Mesothelial cell of epicardium (in vitro differentiated cells): ENCODE data around the gene TMEM238. TPM values are rescaled to one million over a fixed set of nuclear protein-coding genes. Genes with fewer than 3 reads are reported as not detected.
A peak's percentile ranks its signal among the peaks of the same experiment; 100 is the strongest.

Experiments used
- DNase-seq, 2 experiments: peaks; one replicate each; pipeline ENCODE4 v3.0.0; 2021; ENCODE audit warnings: low spot score in 2 of 2; ENCODE audit not compliant: unreplicated experiment in 2 of 2
- H3K27ac Mint-ChIP-seq: 2 replicates; pipeline ENCODE4 v1.8.0; 2021; ENCODE audit warnings: mixed read lengths
- H3K27me3 Mint-ChIP-seq: 2 replicates; pipeline ENCODE4 v1.8.0; 2021; ENCODE audit warnings: low read depth, mixed read lengths
- H3K36me3 Mint-ChIP-seq: 2 replicates; pipeline ENCODE4 v1.8.0; 2021; ENCODE audit warnings: mixed read lengths
- H3K4me1 Mint-ChIP-seq: 2 replicates; pipeline ENCODE4 v1.8.0; 2021; ENCODE audit warnings: mixed read lengths
- H3K4me3 Mint-ChIP-seq: 2 replicates; pipeline ENCODE4 v1.8.0; 2021; ENCODE audit warnings: mild to moderate bottlenecking, moderate library complexity, mixed read lengths
- H3K9me3 Mint-ChIP-seq: 2 replicates; pipeline ENCODE4 v1.8.0; 2021; ENCODE audit warnings: mixed read lengths
- CTCF ChIP-seq: fragments of 200-600 bp; sonication (generic); IDR thresholded peaks from one replicate; pipeline ENCODE4 v1.5.0; 2021; ENCODE audit warnings: antibody characterized with exemption; ENCODE audit not compliant: unreplicated experiment
- total RNA-seq: library from RNA; stranded (reverse); gene quantifications from 3 replicates; pipeline ENCODE4 v1.2.1, GENCODE V29; 2021

Gene TMEM238
- total RNA-seq, 1 donor from 2014 or later: 2.3 TPM

- peaks cover 16% of the 10 kb centered on the region for H3K36me3 Mint-ChIP-seq
- TF ChIP-seq CTCF: no peak
- no peaks in the 10 kb centered on the region for H3K27me3 Mint-ChIP-seq
- no peaks in the 10 kb centered on the region for H3K9me3 Mint-ChIP-seq
- peak overlapping the region; percentile 99 for H3K4me3 Mint-ChIP-seq
- H3K4me1 Mint-ChIP-seq: peaks cover 51% of the 10 kb centered on the region
- peak overlapping the region; percentile 97 for H3K27ac Mint-ChIP-seq
- peak; percentile 88 to 96 for DNase-seq
Observed at GRCh38 chr19:55384920-55385723, 1.0 kb upstream of the TMEM238 start.

GRCh38 chr19:55383279-55384130 lies 587 bp downstream of the TMEM238 start:
- peak in 1 of 2 experiments; percentile 70 for DNase-seq
- Mint-ChIP-seq H3K4me3 (peak overlapping the region; percentile 71), H3K4me1 (peaks cover 42% of the 10 kb centered on the region), H3K27ac (peak overlapping the region; percentile 79), H3K27me3 (peaks cover 3% of the 10 kb centered on the region), H3K36me3 (peaks cover 10% of the 10 kb centered on the region), H3K9me3 (no peaks in the 10 kb centered on the region)
- no peak for TF ChIP-seq CTCF

- no peak for TF ChIP-seq CTCF
- H3K36me3 Mint-ChIP-seq: peaks cover 8% of the 10 kb centered on the region
- peaks cover 10% of the 10 kb centered on the region for H3K27me3 Mint-ChIP-seq
- H3K4me1 Mint-ChIP-seq: peaks cover 36% of the 10 kb centered on the region
- no peak for DNase-seq
- H3K4me3 Mint-ChIP-seq: peak overlapping the region; percentile 71
- H3K27ac Mint-ChIP-seq: no peak overlapping the region
- no peaks in the 10 kb centered on the region for H3K9me3 Mint-ChIP-seq
Observed at GRCh38 chr19:55382522-55383054, 1.5 kb downstream of the TMEM238 start.

GRCh38 chr19:55382013-55382412 lies 2.1 kb downstream of the TMEM238 start:
- TF ChIP-seq CTCF: no peak
- H3K4me3 Mint-ChIP-seq: peak overlapping the region; percentile 71
- H3K36me3 Mint-ChIP-seq: peaks cover 6% of the 10 kb centered on the region
- H3K27me3 Mint-ChIP-seq: peaks cover 13% of the 10 kb centered on the region
- DNase-seq: no peak
- H3K27ac Mint-ChIP-seq: no peak overlapping the region
- no peaks in the 10 kb centered on the region for H3K9me3 Mint-ChIP-seq
- peaks cover 33% of the 10 kb centered on the region for H3K4me1 Mint-ChIP-seq

- TF ChIP-seq CTCF: no peak
- Mint-ChIP-seq H3K9me3 (no peaks in the 10 kb centered on the region), H3K4me1 (peaks cover 27% of the 10 kb centered on the region), H3K27ac (no peak overlapping the region), H3K36me3 (no peaks in the 10 kb centered on the region), H3K27me3 (peaks cover 22% of the 10 kb centered on the region), H3K4me3 (no peak overlapping the region)
- no peak for DNase-seq
Observed at GRCh38 chr19:55379174-55379573, 4.9 kb downstream of the TMEM238 start.
